Measurements from ENCODE around the gene NDUFAB1. TPM values are rescaled to one million over a fixed set of nuclear protein-coding genes. Genes with fewer than 3 reads are reported as not detected.

The NDUFAB1 gene
- total and polyA plus RNA-seq, 2 of the 13 experiments (the other 11 are each of a cell fraction or from before 2014, with no cell fraction given) = 221 to 601 TPM

DNA sequence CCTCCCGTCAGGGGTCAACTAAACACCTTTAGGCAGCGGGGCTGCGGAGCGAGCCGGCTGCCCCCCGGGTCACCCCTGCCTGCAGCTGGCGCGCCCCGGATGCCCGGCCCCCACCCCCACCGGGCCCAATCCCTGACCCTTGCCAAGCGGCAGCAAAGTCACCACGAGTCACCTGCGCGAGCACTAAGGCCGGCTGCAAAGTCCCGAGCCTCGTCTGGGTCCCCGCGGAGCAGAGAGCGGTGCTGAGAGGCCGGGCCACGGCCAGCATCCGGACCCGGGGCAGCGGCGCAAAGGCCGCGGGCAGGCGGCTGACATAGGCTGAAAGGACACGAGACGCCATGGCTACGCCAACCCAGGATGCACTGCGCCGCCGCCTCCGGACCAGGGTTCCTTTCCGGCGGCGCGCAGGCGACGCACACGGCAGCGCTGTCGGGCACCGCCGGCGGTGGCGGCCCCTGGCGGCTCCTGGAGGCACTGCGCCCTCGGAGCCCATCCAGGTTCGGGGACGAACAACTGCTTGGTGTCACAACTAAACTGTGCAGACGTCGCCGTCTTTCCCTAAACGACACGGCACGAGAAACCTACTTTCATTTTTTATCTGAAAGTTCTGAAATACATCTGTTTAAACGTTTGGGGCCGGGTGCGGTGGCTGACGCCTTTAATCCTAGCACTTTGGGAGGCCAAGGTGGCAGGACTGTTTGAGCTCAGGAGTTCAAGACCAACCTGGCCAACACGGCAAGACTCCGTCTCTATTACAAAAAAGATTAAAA lies at the start of gene NDUFAB1 (continued):
- TF ChIP-seq, protein P1, sequence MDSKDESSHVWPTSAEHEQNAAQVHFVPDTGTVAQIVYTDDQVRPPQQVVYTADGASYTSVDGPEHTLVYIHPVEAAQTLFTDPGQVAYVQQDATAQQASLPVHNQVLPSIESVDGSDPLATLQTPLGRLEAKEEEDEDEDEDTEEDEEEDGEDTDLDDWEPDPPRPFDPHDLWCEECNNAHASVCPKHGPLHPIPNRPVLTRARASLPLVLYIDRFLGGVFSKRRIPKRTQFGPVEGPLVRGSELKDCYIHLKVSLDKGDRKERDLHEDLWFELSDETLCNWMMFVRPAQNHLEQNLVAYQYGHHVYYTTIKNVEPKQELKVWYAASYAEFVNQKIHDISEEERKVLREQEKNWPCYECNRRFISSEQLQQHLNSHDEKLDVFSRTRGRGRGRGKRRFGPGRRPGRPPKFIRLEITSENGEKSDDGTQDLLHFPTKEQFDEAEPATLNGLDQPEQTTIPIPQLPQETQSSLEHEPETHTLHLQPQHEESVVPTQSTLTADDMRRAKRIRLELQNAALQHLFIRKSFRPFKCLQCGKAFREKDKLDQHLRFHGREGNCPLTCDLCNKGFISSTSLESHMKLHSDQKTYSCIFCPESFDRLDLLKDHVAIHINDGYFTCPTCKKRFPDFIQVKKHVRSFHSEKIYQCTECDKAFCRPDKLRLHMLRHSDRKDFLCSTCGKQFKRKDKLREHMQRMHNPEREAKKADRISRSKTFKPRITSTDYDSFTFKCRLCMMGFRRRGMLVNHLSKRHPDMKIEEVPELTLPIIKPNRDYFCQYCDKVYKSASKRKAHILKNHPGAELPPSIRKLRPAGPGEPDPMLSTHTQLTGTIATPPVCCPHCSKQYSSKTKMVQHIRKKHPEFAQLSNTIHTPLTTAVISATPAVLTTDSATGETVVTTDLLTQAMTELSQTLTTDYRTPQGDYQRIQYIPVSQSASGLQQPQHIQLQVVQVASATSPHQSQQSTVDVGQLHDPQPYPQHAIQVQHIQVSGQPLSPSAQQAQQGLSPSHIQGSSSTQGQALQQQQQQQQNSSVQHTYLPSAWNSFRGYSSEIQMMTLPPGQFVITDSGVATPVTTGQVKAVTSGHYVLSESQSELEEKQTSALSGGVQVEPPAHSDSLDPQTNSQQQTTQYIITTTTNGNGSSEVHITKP (CRISPR knock-in tag; IDR thresholded peaks at IDR 0.05; ENCODE audit: low read depth) = no peak
- TF ChIP-seq ZZZ3 (CRISPR knock-in tag; IDR thresholded peaks at IDR 0.05; ENCODE audit: borderline replicate concordance) = peak; percentile 97
- TF ChIP-seq ZNF629 (CRISPR knock-in tag; conservative IDR thresholded peaks at IDR 0.05) = peak; percentile 76
- peak; percentile 90 for TF ChIP-seq ZNF274 (CRISPR knock-in tag; IDR thresholded peaks at IDR 0.05)
- TF ChIP-seq AKAP8 (CRISPR knock-in tag; IDR thresholded peaks at IDR 0.05) = peak; percentile 81; the same call in 1 of the 2 replicates
- no peak for TF ChIP-seq PAF1 (CRISPR knock-in tag; IDR thresholded peaks at IDR 0.05)
- TF ChIP-seq KDM4B (CRISPR knock-in tag; IDR thresholded peaks at IDR 0.05) = no peak; the same call in 1 of the 2 replicates
- TF ChIP-seq CHD2 (IDR thresholded peaks at IDR 0.05; ENCODE audit: low read depth, low read length) = 0 out of 2 replicates have a peak, but pooled peaks have one; percentile 21
- no peak for TF ChIP-seq ZNF652 (CRISPR knock-in tag; IDR thresholded peaks at IDR 0.05; ENCODE audit: borderline replicate concordance, low read depth)
- TF ChIP-seq ZHX1 (CRISPR knock-in tag; IDR thresholded peaks at IDR 0.05; ENCODE audit: low read depth) = peak; percentile 80
- no peak; the same call in none of the 2 replicates for TF ChIP-seq KLF9 (CRISPR knock-in tag; IDR thresholded peaks at IDR 0.05; ENCODE audit: low read depth)
- TF ChIP-seq ZNF431 (CRISPR knock-in tag; IDR thresholded peaks at IDR 0.05; ENCODE audit: borderline replicate concordance, low read depth) = peak; percentile 60; the same call in 1 of the 2 replicates
- TF ChIP-seq RAD21 (CRISPR knock-in tag; IDR thresholded peaks at IDR 0.05) = peak; percentile 87
- peak; percentile 67; the same call in 1 of the 2 replicates for TF ChIP-seq MTA1 (CRISPR knock-in tag; IDR thresholded peaks at IDR 0.05; ENCODE audit: borderline replicate concordance)
- peak; percentile 97 for TF ChIP-seq THAP11 (CRISPR knock-in tag; IDR thresholded peaks at IDR 0.05)
- TF ChIP-seq, protein P2, sequence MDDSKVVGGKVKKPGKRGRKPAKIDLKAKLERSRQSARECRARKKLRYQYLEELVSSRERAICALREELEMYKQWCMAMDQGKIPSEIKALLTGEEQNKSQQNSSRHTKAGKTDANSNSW (CRISPR knock-in tag; IDR thresholded peaks at IDR 0.05; ENCODE audit: borderline replicate concordance) = peak; percentile 83; the same call in 1 of the 2 replicates
- TF ChIP-seq ISX (CRISPR knock-in tag; conservative IDR thresholded peaks at IDR 0.05) = peak; percentile 95
- no peak for TF ChIP-seq ZNF280D (CRISPR knock-in tag; IDR thresholded peaks at IDR 0.05)
- TF ChIP-seq TAF1 (CRISPR knock-in tag; IDR thresholded peaks at IDR 0.05) = peak; percentile 98
- peak; percentile 93; the same call in 1 of the 2 replicates for TF ChIP-seq ZNF615 (CRISPR knock-in tag; IDR thresholded peaks at IDR 0.05; ENCODE audit: borderline replicate concordance)
- TF ChIP-seq HHEX (CRISPR knock-in tag; IDR thresholded peaks at IDR 0.05) = no peak

Data from HepG2 (cell line).